Liver (tissue), 3 donors: ENCODE results near the gene TNS4.

Experiments
- CTCF ChIP-seq: fragments of 150-350 bp; IDR thresholded peaks from 2 replicates; pipeline ENCODE4 v1.5.1; 2017; ENCODE audit warnings: improper control_type of control experiment, low read depth, low read length; ENCODE audit not compliant: missing input control
- GABPA ChIP-seq, 2 donors: IDR thresholded peaks in 1 of 2; conservative IDR thresholded peaks in 1 of 2; 2 replicates each; pipeline ENCODE4 v1.6.1; 2016; ENCODE audit warnings: antibody characterized with exemption in 2 of 2, mild to moderate bottlenecking in 1 of 2, moderate library complexity in 1 of 2
- JUND ChIP-seq, 2 donors: IDR thresholded peaks; 2 replicates each; pipeline ENCODE4 v1.6.1; 2016; ENCODE audit warnings: antibody characterized with exemption in 2 of 2
- NR2F2 ChIP-seq: IDR thresholded peaks from 2 replicates; pipeline ENCODE4 v1.6.1; 2016; ENCODE audit warnings: antibody characterized with exemption
- REST ChIP-seq: IDR thresholded peaks from 2 replicates; pipeline ENCODE4 v1.6.1; 2016; ENCODE audit warnings: antibody characterized with exemption, mild to moderate bottlenecking
- RXRA ChIP-seq, 2 donors: IDR thresholded peaks; 2 replicates each; pipeline ENCODE4 v1.6.1; 2017 to 2018; ENCODE audit warnings: antibody characterized with exemption in 2 of 2, mild to moderate bottlenecking in 1 of 2
- SP1 ChIP-seq: IDR thresholded peaks from 2 replicates; pipeline ENCODE4 v1.6.1; 2018; ENCODE audit warnings: antibody characterized with exemption, mild to moderate bottlenecking
- TAF1 ChIP-seq: conservative IDR thresholded peaks from 2 replicates; pipeline ENCODE4 v1.6.1; 2016; ENCODE audit warnings: antibody characterized with exemption, mild to moderate bottlenecking
- YY1 ChIP-seq: IDR thresholded peaks from 2 replicates; pipeline ENCODE4 v1.6.1; 2016; ENCODE audit warnings: antibody characterized with exemption, mild to moderate bottlenecking
- ZBTB33 ChIP-seq: IDR thresholded peaks from 2 replicates; pipeline ENCODE4 v1.6.1; 2016; ENCODE audit warnings: antibody characterized with exemption
- donor health status: healthy.
- donor health status: healthy.

- no peak for TF ChIP-seq CTCF
- TF ChIP-seq RXRA (IDR thresholded peaks at IDR 0.05), result no peak
- TF ChIP-seq TAF1, result no peak
- TF ChIP-seq NR2F2, result no peak
- no peak for TF ChIP-seq ZBTB33
- TF ChIP-seq JUND (IDR thresholded peaks at IDR 0.05), result no peak
- TF ChIP-seq GABPA (IDR thresholded peaks at IDR 0.05 in 1 of 2, conservative IDR thresholded peaks at IDR 0.05 in 1 of 2), result no peak
- TF ChIP-seq SP1, result no peak
- no peak for TF ChIP-seq YY1
- TF ChIP-seq REST, result no peak
Observed at GRCh38 chr17:40461732-40462342, 39.6 kb downstream of the TNS4 start.
